OCI-LY3 (cell line): ENCODE measurements around the gene CADM2.

ENCODE experiments used
- EZH2phosphoT487 ChIP-seq: fragments of 200-600 bp; shearing (Covaris generic); IDR thresholded peaks from 2 replicates; pipeline ENCODE4 v1.6.1; 2018; ENCODE audit warnings: antibody characterized with exemption, mixed run types, low read depth
- TF ChIP-seq, protein P1 (sequence below): fragments of 200-600, 300-600 bp; sonication (generic); IDR thresholded peaks from 2 replicates; pipeline ENCODE4 v1.5.1; 2014; ENCODE audit warnings: antibody characterized with exemption, low read length, low read depth

DNA sequence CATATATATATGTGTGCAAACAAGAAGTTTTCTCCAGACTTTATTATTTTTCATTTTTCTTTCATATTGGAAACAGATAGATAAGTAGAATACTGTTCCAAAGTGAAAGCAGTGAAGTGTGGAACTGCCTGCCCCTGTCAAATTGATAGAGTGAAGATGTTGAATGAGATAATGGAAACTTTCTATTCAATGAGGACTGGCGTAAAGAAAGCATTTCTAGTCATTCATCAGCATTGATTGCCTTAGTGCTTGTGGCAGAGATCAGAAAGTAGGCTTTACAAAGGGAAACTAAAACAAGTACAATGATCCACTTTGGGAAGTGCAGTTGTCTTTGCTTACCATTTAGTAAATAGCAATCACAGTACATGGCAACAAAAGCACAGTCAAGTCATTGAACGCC, 300.0 kb downstream of the CADM2 start:
- TF ChIP-seq, protein P1, sequence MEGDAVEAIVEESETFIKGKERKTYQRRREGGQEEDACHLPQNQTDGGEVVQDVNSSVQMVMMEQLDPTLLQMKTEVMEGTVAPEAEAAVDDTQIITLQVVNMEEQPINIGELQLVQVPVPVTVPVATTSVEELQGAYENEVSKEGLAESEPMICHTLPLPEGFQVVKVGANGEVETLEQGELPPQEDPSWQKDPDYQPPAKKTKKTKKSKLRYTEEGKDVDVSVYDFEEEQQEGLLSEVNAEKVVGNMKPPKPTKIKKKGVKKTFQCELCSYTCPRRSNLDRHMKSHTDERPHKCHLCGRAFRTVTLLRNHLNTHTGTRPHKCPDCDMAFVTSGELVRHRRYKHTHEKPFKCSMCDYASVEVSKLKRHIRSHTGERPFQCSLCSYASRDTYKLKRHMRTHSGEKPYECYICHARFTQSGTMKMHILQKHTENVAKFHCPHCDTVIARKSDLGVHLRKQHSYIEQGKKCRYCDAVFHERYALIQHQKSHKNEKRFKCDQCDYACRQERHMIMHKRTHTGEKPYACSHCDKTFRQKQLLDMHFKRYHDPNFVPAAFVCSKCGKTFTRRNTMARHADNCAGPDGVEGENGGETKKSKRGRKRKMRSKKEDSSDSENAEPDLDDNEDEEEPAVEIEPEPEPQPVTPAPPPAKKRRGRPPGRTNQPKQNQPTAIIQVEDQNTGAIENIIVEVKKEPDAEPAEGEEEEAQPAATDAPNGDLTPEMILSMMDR: no peak
- no peak for TF ChIP-seq EZH2phosphoT487
